ENCODE results near the gene ABHD8.
A peak's percentile ranks its signal among the peaks of the same experiment; 100 is the strongest.

ABHD8 gene

DNA sequence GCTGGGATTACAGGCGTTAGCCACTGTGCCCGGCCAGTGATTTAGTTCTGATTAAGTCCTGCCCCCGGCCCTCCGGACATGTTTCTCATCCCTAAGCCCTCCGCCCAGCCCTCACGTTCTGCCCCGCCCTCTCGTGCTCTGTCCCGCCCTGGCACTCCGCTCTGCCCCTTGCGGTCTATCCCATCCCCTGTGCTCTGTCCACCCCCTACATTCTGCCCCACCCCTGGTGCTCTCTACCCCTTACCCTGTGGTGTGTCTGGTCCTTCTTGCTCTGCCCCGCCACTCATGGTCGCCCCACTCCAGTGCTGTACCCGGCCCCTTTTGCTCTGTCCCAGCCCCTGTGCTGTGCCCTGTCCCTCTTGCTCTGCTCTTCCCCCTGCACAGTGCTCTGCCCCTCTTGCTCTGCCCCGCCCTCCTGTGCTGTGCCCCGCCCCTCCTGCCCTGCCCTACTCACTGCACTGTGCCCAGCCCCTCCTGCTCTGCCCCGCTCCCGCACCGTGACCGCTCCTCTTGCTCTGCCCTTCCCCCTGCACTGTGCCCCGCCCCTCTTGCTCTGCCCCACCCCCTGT is 37.2 kb upstream of the ABHD8 start:
- H3K27me3 ChIP-seq (ENCODE audit: control insufficient read depth, low read length), result no peaks in the 10 kb centered on the region
- no peak overlapping the region for H3K27ac ChIP-seq (ENCODE audit: low read depth, low read length)
- H3K4me2 ChIP-seq (ENCODE audit: low read length), result no peak overlapping the region
- H3K36me3 ChIP-seq (ENCODE audit: control insufficient read depth, low read length), result peaks cover 44% of the 10 kb centered on the region
- H3K9me2 ChIP-seq (replicated peaks; ENCODE audit: control insufficient read depth, low read length), result no peaks in the 10 kb centered on the region
- no peaks in the 10 kb centered on the region for H3K9me3 ChIP-seq (ENCODE audit: control insufficient read depth, insufficient read depth, low read length)
- no peaks in the 10 kb centered on the region; the same call in 1 of the 2 replicates for H4K20me1 ChIP-seq (ENCODE audit: control insufficient read depth, insufficient read depth, low read depth, low read length)
- peaks cover 10% of the 10 kb centered on the region for H3F3A ChIP-seq (ENCODE audit: control insufficient read depth, insufficient read depth)
- no peak for TF ChIP-seq EZH2phosphoT487 (IDR thresholded peaks at IDR 0.05; ENCODE audit: borderline replicate concordance, low read length)
- TF ChIP-seq, protein P1, sequence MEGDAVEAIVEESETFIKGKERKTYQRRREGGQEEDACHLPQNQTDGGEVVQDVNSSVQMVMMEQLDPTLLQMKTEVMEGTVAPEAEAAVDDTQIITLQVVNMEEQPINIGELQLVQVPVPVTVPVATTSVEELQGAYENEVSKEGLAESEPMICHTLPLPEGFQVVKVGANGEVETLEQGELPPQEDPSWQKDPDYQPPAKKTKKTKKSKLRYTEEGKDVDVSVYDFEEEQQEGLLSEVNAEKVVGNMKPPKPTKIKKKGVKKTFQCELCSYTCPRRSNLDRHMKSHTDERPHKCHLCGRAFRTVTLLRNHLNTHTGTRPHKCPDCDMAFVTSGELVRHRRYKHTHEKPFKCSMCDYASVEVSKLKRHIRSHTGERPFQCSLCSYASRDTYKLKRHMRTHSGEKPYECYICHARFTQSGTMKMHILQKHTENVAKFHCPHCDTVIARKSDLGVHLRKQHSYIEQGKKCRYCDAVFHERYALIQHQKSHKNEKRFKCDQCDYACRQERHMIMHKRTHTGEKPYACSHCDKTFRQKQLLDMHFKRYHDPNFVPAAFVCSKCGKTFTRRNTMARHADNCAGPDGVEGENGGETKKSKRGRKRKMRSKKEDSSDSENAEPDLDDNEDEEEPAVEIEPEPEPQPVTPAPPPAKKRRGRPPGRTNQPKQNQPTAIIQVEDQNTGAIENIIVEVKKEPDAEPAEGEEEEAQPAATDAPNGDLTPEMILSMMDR (IDR thresholded peaks at IDR 0.05; ENCODE audit: low read depth, low read length, poor library complexity, severe bottlenecking), result no peak
- peaks cover 25% of the 10 kb centered on the region for H3K79me2 ChIP-seq (ENCODE audit: control insufficient read depth, low read length)
- peaks cover 39% of the 10 kb centered on the region for H3K4me1 ChIP-seq (ENCODE audit: control insufficient read depth, low read length)
- H3K4me3 ChIP-seq (ENCODE audit: low read length), result no peak overlapping the region

DNA sequence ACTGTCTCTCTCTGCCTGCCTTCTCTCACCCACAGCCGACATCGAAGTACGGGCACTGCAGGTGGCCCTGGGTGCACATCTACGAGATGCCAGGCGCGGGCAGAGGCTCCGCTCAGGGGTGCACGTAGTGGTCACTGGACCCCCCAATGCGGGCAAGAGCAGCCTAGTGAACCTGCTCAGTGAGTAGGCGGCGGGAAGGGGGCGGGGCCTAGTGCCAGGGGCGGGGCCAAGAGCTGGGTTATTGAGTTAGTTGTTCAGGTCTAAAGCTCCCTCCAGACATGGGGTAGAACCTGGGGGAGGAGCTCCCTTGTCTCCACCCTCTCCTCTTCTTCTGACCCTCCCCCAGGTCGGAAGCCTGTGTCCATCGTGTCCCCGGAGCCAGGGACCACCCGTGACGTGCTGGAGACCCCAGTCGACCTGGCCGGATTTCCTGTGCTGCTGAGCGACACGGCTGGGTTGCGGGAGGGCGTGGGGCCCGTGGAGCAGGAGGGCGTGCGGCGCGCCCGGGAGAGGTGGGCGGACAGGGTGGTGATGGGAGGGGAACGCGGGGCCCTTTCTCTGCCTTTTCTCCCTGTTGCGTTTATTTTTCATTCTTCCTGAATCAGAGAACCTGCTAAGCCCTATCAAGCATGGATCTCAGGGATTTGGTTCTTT is 36.0 kb upstream of the ABHD8 start:
- H3K27me3 ChIP-seq (ENCODE audit: control insufficient read depth, low read length), result no peaks in the 10 kb centered on the region
- peaks cover 25% of the 10 kb centered on the region for H3K79me2 ChIP-seq (ENCODE audit: control insufficient read depth, low read length)
- H3K36me3 ChIP-seq (ENCODE audit: control insufficient read depth, low read length), result peaks cover 42% of the 10 kb centered on the region
- no peaks in the 10 kb centered on the region for H3K9me3 ChIP-seq (ENCODE audit: control insufficient read depth, insufficient read depth, low read length)
- no peak for TF ChIP-seq EZH2phosphoT487 (IDR thresholded peaks at IDR 0.05; ENCODE audit: borderline replicate concordance, low read length)
- TF ChIP-seq, protein P1 (IDR thresholded peaks at IDR 0.05; ENCODE audit: low read depth, low read length, poor library complexity, severe bottlenecking), result no peak
- no peaks in the 10 kb centered on the region; the same call in 1 of the 2 replicates for H4K20me1 ChIP-seq (ENCODE audit: control insufficient read depth, insufficient read depth, low read depth, low read length)
- H3F3A ChIP-seq (ENCODE audit: control insufficient read depth, insufficient read depth), result peaks cover 12% of the 10 kb centered on the region
- no peaks in the 10 kb centered on the region for H3K9me2 ChIP-seq (replicated peaks; ENCODE audit: control insufficient read depth, low read length)
- H3K4me3 ChIP-seq (ENCODE audit: low read length), result peak overlapping the region; percentile 96; the same call in 1 of the 2 replicates
- no peak overlapping the region for H3K27ac ChIP-seq (ENCODE audit: low read depth, low read length)
- peaks cover 38% of the 10 kb centered on the region for H3K4me1 ChIP-seq (ENCODE audit: control insufficient read depth, low read length)
- H3K4me2 ChIP-seq (ENCODE audit: low read length), result peak overlapping the region; percentile 96

DNA sequence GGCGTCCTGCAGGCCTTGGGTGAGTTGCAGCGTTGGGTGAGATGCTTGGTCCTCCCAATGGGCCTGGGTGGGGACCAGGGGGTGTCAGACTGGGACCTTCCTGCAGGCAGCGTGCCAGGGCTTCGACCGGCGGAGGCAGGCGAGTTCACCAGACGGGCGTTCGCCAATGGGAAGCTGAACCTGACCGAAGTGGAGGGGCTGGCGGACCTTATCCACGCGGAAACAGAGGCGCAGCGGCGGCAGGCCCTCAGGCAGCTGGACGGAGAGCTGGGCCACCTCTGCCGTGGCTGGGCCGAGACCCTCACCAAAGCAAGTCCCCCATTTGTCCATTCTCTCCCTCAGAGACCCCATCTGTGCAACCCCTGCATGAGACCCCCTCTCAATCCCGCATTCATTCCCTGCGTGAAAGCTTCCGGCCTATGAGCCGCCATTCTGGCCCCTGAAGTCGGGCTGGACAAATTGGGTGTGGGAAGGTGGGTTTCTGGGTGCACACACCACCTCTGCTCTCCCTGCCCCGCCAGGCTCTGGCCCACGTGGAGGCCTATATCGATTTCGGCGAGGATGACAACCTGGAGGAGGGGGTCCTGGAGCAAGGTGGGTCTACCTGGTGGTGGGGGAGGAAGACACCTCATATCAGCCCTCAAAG is 35.3 kb upstream of the ABHD8 start:
- peak overlapping the region; percentile 96 for H3K4me3 ChIP-seq (ENCODE audit: low read length)
- no peaks in the 10 kb centered on the region for H3K9me2 ChIP-seq (replicated peaks; ENCODE audit: control insufficient read depth, low read length)
- no peak for TF ChIP-seq EZH2phosphoT487 (IDR thresholded peaks at IDR 0.05; ENCODE audit: borderline replicate concordance, low read length)
- TF ChIP-seq, protein P1 (IDR thresholded peaks at IDR 0.05; ENCODE audit: low read depth, low read length, poor library complexity, severe bottlenecking), result no peak
- no peaks in the 10 kb centered on the region; the same call in 1 of the 2 replicates for H4K20me1 ChIP-seq (ENCODE audit: control insufficient read depth, insufficient read depth, low read depth, low read length)
- H3F3A ChIP-seq (ENCODE audit: control insufficient read depth, insufficient read depth), result peaks cover 8% of the 10 kb centered on the region
- H3K9me3 ChIP-seq (ENCODE audit: control insufficient read depth, insufficient read depth, low read length), result no peaks in the 10 kb centered on the region
- no peaks in the 10 kb centered on the region for H3K27me3 ChIP-seq (ENCODE audit: control insufficient read depth, low read length)
- no peak overlapping the region for H3K27ac ChIP-seq (ENCODE audit: low read depth, low read length)
- H3K36me3 ChIP-seq (ENCODE audit: control insufficient read depth, low read length), result peaks cover 38% of the 10 kb centered on the region
- H3K4me2 ChIP-seq (ENCODE audit: low read length), result peak overlapping the region; percentile 96
- peaks cover 42% of the 10 kb centered on the region for H3K4me1 ChIP-seq (ENCODE audit: control insufficient read depth, low read length)
- H3K79me2 ChIP-seq (ENCODE audit: control insufficient read depth, low read length), result peaks cover 25% of the 10 kb centered on the region
